ENCODE data around the gene FILIP1.

DNA sequence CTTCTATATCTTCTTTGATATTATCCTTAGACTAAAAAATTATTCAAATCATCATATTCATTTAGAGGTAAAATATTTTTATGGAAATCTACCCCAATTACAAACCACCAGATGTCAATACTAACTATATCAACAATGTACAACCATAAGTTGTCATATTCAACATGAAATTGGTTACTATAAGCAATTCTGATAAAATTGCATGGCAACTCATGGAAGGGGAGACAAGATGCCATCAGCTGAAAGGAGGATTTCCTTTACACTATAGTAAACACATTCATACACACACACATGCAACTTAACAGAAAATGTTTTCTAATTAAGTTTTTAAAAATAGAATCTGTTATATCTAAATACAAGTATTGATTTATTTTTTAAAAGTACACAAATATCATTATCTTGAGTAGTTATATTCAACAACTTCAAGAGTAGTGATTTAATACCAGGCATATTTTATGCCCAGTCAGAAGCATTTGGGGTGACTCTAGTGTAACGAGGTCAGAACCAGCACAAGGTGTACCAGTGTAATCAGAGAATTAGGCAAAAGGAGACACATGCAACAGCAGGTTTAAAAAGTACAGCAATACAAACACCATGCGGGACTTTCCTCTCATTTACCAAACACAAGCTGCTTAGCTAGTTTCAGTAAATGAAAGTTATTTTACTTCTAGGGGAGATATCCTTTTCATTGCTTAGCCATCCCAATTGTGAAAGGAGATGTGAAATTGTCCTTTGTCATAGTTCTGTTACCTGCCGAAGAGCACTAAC lies 1.0 kb downstream of the FILIP1 start:
- TF ChIP-seq, protein P1, sequence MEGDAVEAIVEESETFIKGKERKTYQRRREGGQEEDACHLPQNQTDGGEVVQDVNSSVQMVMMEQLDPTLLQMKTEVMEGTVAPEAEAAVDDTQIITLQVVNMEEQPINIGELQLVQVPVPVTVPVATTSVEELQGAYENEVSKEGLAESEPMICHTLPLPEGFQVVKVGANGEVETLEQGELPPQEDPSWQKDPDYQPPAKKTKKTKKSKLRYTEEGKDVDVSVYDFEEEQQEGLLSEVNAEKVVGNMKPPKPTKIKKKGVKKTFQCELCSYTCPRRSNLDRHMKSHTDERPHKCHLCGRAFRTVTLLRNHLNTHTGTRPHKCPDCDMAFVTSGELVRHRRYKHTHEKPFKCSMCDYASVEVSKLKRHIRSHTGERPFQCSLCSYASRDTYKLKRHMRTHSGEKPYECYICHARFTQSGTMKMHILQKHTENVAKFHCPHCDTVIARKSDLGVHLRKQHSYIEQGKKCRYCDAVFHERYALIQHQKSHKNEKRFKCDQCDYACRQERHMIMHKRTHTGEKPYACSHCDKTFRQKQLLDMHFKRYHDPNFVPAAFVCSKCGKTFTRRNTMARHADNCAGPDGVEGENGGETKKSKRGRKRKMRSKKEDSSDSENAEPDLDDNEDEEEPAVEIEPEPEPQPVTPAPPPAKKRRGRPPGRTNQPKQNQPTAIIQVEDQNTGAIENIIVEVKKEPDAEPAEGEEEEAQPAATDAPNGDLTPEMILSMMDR (IDR thresholded peaks at IDR 0.05; ENCODE audit: control extremely low read depth in 1 of 3, insufficient read depth in 1 of 3, low read depth in 1 of 3, low read length in 3 of 3): no peak
- TF ChIP-seq TAF1 (IDR thresholded peaks at IDR 0.05; ENCODE audit: low read depth, low read length): no peak
- TF ChIP-seq, protein P2, sequence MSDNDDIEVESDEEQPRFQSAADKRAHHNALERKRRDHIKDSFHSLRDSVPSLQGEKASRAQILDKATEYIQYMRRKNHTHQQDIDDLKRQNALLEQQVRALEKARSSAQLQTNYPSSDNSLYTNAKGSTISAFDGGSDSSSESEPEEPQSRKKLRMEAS (IDR thresholded peaks at IDR 0.05): no peak
- TF ChIP-seq POLR2A (IDR thresholded peaks at IDR 0.05; ENCODE audit: control extremely low read depth in 1 of 2, low read depth in 2 of 2, low read length in 2 of 2): no peak
- TF ChIP-seq POLR2AphosphoS5 (IDR thresholded peaks at IDR 0.05; ENCODE audit: low read depth, low read length): no peak
- TF ChIP-seq SP1 (IDR thresholded peaks at IDR 0.05; ENCODE audit: low read depth, low read length): no peak
- no peak for TF ChIP-seq YY1 (IDR thresholded peaks at IDR 0.05; ENCODE audit: low read depth, low read length)

All from H1 (cell line).